Femur (tissue), 1 donor: ENCODE data around the gene ARID2.
A peak's percentile ranks its signal among the peaks of the same experiment; 100 is the strongest.

Experiments
- DNase-seq: peaks from one replicate; pipeline ENCODE4 v3.0.0-alpha.2; 2017

The ARID2 gene

GRCh38 chr12:45721369-45721768 lies 8.1 kb upstream of the ARID2 start:
- DNase-seq, result no peak

- no peak for DNase-seq
These were observed 7.6 kb upstream of the ARID2 start for GRCh38 chr12:45721954-45722353.

GRCh38 chr12:45725631-45726602 lies 3.6 kb upstream of the ARID2 start:
- DNase-seq, result peak; percentile 26

- no peak for DNase-seq
These were observed 2.8 kb upstream of the ARID2 start for GRCh38 chr12:45726603-45727300.

GRCh38 chr12:45727301-45727979 lies 2.1 kb upstream of the ARID2 start:
- peak; percentile 96 for DNase-seq

- DNase-seq, result no peak
These were observed 1.4 kb upstream of the ARID2 start for GRCh38 chr12:45727980-45728629.

- DNase-seq, result peak; percentile 98
These were observed 775 bp upstream of the ARID2 start for GRCh38 chr12:45728630-45729232.

GRCh38 chr12:45730084-45730347 lies 510 bp downstream of the ARID2 start:
- DNase-seq, result no peak

- DNase-seq, result peak; percentile 66
These were observed 1.1 kb downstream of the ARID2 start for GRCh38 chr12:45730348-45731189.

GRCh38 chr12:45731190-45731775 lies 1.8 kb downstream of the ARID2 start:
- no peak for DNase-seq

GRCh38 chr12:45732250-45732649 lies 2.7 kb downstream of the ARID2 start:
- no peak for DNase-seq

GRCh38 chr12:45732936-45733335 lies 3.4 kb downstream of the ARID2 start:
- no peak for DNase-seq

- DNase-seq, result no peak
These were observed 8.1 kb downstream of the ARID2 start for GRCh38 chr12:45737638-45738037.

GRCh38 chr12:45742590-45742989 lies 13.1 kb downstream of the ARID2 start:
- no peak for DNase-seq

GRCh38 chr12:45743247-45743646 lies 13.7 kb downstream of the ARID2 start:
- DNase-seq, result no peak

- no peak for DNase-seq
These were observed 16.4 kb downstream of the ARID2 start for GRCh38 chr12:45745861-45746277.

GRCh38 chr12:45756666-45757065 lies 27.2 kb downstream of the ARID2 start:
- DNase-seq, result no peak

- DNase-seq, result no peak
These were observed 27.7 kb downstream of the ARID2 start for GRCh38 chr12:45757172-45757571.

- no peak for DNase-seq
These were observed 30.8 kb downstream of the ARID2 start for GRCh38 chr12:45760333-45760732.

GRCh38 chr12:45762185-45763110 lies 32.9 kb downstream of the ARID2 start:
- no peak for DNase-seq
